PC-9 (cell line): Measurements from ENCODE around the gene MCTP1.

Experiments
- EZH2 ChIP-seq: fragments of 200-600 bp; sonication (generic); IDR thresholded peaks from 2 replicates; pipeline ENCODE4 v1.8.0; 2017; ENCODE audit warnings: antibody characterized with exemption, low read depth
- TF ChIP-seq, protein P1 (sequence below): fragments of 200-600 bp; sonication (generic); conservative IDR thresholded peaks from 2 replicates; pipeline ENCODE4 v1.6.1; 2017; ENCODE audit warnings: mixed run types, antibody characterized with exemption, mild to moderate bottlenecking, moderate library complexity

DNA sequence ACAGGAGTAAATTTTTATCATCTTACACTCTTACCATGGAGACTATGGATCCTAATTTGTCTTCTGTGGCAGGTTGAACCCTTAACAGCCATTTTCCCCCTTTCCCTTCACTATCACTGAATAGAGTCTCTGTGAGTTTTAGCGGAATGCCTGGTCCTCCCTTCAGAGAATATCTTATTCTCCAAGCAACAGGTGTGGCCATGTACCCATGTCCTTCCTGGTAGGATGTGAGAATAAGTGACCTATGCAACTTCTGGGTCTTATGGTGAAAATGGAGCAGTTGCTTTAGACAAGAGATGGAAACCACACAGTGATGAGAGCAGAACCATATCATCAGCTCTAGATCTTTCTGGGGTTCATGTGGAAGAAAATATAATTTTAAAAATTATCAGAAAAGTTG lies 312.6 kb downstream of the MCTP1 start:
- TF ChIP-seq, protein P1, sequence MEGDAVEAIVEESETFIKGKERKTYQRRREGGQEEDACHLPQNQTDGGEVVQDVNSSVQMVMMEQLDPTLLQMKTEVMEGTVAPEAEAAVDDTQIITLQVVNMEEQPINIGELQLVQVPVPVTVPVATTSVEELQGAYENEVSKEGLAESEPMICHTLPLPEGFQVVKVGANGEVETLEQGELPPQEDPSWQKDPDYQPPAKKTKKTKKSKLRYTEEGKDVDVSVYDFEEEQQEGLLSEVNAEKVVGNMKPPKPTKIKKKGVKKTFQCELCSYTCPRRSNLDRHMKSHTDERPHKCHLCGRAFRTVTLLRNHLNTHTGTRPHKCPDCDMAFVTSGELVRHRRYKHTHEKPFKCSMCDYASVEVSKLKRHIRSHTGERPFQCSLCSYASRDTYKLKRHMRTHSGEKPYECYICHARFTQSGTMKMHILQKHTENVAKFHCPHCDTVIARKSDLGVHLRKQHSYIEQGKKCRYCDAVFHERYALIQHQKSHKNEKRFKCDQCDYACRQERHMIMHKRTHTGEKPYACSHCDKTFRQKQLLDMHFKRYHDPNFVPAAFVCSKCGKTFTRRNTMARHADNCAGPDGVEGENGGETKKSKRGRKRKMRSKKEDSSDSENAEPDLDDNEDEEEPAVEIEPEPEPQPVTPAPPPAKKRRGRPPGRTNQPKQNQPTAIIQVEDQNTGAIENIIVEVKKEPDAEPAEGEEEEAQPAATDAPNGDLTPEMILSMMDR, result no peak
- no peak for TF ChIP-seq EZH2
